Vagina (tissue), 2 donors: ENCODE measurements around the gene ETS1. TPM values are rescaled to one million over a fixed set of nuclear protein-coding genes. Genes with fewer than 3 reads are reported as not detected.
A peak's percentile ranks its signal among the peaks of the same experiment; 100 is the strongest.

Source experiments
- DNase-seq, 2 donors: peaks; one replicate each; pipeline ENCODE4 v3.0.0-alpha.2; 2017; ENCODE audit errors: extremely low spot score in 2 of 2
- H3K27ac ChIP-seq: fragments of 200-600 bp; sonication (generic); one replicate; pipeline ENCODE4 v1.5.1; 2019
- H3K27me3 ChIP-seq: fragments of 200-600 bp; sonication (generic); one replicate; pipeline ENCODE4 v1.5.1; 2019
- H3K36me3 ChIP-seq, 2 donors: fragments of 200-600 bp; sonication (generic); one replicate each; pipeline ENCODE4 v1.5.1; 2017 to 2019
- H3K4me1 ChIP-seq: fragments of 200-600 bp; sonication (generic); one replicate; pipeline ENCODE4 v1.5.1; 2019
- H3K4me3 ChIP-seq, 2 donors: fragments of 200-600 bp; sonication (generic); 1 replicate in 1 of 2; 2 replicates in 1 of 2; pipeline ENCODE4 v1.5.1; 2016 to 2019
- H3K9me3 ChIP-seq: fragments of 200-600 bp; sonication (generic); one replicate; pipeline ENCODE4 v1.5.1; 2019
- POLR2A ChIP-seq, 2 donors: fragments of 450-650 bp; IDR thresholded peaks; one replicate each; pipeline ENCODE4 v1.6.1; 2017; ENCODE audit warnings: antibody characterized with exemption in 2 of 2, mild to moderate bottlenecking in 2 of 2, moderate library complexity in 2 of 2
- POLR2AphosphoS5 ChIP-seq, 2 donors: sonication (generic); formaldehyde crosslinking; IDR thresholded peaks; one replicate each; pipeline ENCODE4 v1.9.0; 2017; ENCODE audit warnings: antibody characterized with exemption in 2 of 2, mild to moderate bottlenecking in 2 of 2, low read depth in 1 of 2; ENCODE audit not compliant: insufficient read depth in 1 of 2
- intact Hi-C: fragments of 100-400 bp; cut with DNase I; formaldehyde crosslinking; loops from one replicate; pipeline ENCODE4 v1.15.1; 2023
- total RNA-seq: library from RNA; depleted of rRNA; stranded (reverse); fragments of >200 nt; gene quantifications from one replicate; pipeline ENCODE4 v1.2.3, GENCODE V29; 2016
- TF ChIP-seq, protein P1 (sequence below), 3 experiments: fragments of 450-650 bp in 2 of 3; fragments of 200-600 bp in 1 of 3; sonication (generic) in 1 of 3; IDR thresholded peaks; one replicate each; pipeline ENCODE4 v1.5.1; 2017 to 2019; ENCODE audit warnings: antibody characterized with exemption in 3 of 3, mild to moderate bottlenecking in 2 of 3, moderate library complexity in 2 of 3

Gene ETS1
- total RNA-seq, 1 donor from 2014 or later, result 51.6 TPM

DNA sequence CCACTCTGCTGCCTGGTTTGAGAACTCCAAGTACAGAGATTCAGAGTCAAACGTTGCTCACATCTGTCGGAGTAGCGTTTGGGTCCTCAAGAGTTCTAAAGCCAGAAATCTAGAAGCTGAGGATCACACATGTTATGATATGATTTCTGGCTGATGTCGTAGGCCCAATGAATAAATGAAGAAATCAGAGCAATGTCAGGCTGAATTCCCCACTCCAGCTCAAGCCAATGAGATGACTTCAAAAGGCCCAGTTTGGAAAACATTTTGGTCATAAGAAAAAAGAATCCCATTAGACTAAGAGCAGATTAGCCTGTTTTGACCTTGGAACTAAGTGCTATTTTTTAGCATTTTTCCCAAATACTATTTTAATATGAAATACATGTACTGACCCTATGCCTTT lies 106.7 kb downstream of the ETS1 start:
- H3K9me3 ChIP-seq, result no peaks in the 10 kb centered on the region
- H3K36me3 ChIP-seq, result peaks cover 0 to 21% of the 10 kb centered on the region in 2 donors
- intact Hi-C loops, result no loop called here
- no peak for TF ChIP-seq POLR2A (IDR thresholded peaks at IDR 0.05)
- TF ChIP-seq, protein P1, sequence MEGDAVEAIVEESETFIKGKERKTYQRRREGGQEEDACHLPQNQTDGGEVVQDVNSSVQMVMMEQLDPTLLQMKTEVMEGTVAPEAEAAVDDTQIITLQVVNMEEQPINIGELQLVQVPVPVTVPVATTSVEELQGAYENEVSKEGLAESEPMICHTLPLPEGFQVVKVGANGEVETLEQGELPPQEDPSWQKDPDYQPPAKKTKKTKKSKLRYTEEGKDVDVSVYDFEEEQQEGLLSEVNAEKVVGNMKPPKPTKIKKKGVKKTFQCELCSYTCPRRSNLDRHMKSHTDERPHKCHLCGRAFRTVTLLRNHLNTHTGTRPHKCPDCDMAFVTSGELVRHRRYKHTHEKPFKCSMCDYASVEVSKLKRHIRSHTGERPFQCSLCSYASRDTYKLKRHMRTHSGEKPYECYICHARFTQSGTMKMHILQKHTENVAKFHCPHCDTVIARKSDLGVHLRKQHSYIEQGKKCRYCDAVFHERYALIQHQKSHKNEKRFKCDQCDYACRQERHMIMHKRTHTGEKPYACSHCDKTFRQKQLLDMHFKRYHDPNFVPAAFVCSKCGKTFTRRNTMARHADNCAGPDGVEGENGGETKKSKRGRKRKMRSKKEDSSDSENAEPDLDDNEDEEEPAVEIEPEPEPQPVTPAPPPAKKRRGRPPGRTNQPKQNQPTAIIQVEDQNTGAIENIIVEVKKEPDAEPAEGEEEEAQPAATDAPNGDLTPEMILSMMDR (IDR thresholded peaks at IDR 0.05), result no peak
- H3K27ac ChIP-seq, result peak overlapping the region; percentile 83
- no peak overlapping the region for H3K4me3 ChIP-seq
- peaks cover 75% of the 10 kb centered on the region for H3K4me1 ChIP-seq
- no peaks in the 10 kb centered on the region for H3K27me3 ChIP-seq
- no peak for DNase-seq

DNA sequence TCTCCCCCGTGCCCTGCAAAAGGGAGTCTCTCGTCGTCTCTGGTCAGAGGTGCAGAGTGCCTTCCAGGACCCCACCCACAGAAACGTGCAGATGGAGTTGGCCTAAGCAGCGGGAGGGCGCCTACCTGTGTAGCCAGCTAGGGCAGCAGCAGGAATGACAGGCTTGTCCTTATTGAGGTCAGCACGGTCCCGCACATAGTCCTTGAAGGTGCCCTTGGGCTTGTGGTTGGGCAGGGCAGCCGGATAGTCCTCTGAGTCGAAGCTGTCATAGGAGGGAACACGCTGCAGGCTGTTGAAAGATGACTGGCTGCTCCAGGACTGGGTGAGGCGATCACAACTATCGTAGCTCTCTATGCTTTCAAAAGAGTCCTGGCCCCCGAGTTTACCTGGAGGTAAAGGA lies 107.3 kb downstream of the ETS1 start:
- no peaks in the 10 kb centered on the region for H3K27me3 ChIP-seq
- TF ChIP-seq, protein P1 (IDR thresholded peaks at IDR 0.05), result no peak
- TF ChIP-seq POLR2AphosphoS5 (IDR thresholded peaks at IDR 0.05; ENCODE audit: insufficient read depth in 1 of 2, low read depth in 1 of 2) (no peak), POLR2A (IDR thresholded peaks at IDR 0.05) (no peak)
- H3K4me1 ChIP-seq, result peaks cover 81% of the 10 kb centered on the region
- intact Hi-C loops, result no loop called here
- no peaks in the 10 kb centered on the region for H3K9me3 ChIP-seq
- H3K4me3 ChIP-seq, result no peak overlapping the region
- H3K27ac ChIP-seq, result peak overlapping the region; percentile 83
- peaks cover 0 to 21% of the 10 kb centered on the region in 2 donors for H3K36me3 ChIP-seq
- no peak for DNase-seq

DNA sequence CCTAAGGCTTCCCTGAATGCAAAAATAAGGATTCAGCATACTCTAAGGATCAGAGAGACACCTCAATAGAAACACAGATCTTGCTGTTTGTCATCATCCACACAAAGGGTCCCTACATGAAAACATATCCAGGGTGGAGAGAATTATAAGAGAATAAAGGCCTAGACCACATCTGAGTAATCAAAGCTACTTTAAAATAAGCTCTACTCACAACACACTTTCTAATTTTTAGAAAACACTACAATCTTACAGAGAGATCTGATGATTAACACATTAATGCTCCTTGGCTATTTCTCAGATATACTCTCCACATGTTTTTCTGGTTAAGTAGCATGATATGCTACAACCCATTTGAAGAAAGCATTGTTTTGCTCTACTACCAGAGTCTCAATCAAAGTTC lies 108.2 kb downstream of the ETS1 start:
- H3K36me3 ChIP-seq, result peaks cover 0 to 15% of the 10 kb centered on the region in 2 donors
- intact Hi-C loops, result no loop called here
- no peak for TF ChIP-seq POLR2A (IDR thresholded peaks at IDR 0.05)
- no peak for TF ChIP-seq POLR2AphosphoS5 (IDR thresholded peaks at IDR 0.05; ENCODE audit: insufficient read depth in 1 of 2, low read depth in 1 of 2)
- TF ChIP-seq, protein P1 (IDR thresholded peaks at IDR 0.05), result no peak
- no peak for DNase-seq
- no peak overlapping the region for H3K4me3 ChIP-seq
- peak overlapping the region; percentile 83 for H3K27ac ChIP-seq
- peaks cover 89% of the 10 kb centered on the region for H3K4me1 ChIP-seq
- no peaks in the 10 kb centered on the region for H3K9me3 ChIP-seq
- H3K27me3 ChIP-seq, result no peaks in the 10 kb centered on the region

DNA sequence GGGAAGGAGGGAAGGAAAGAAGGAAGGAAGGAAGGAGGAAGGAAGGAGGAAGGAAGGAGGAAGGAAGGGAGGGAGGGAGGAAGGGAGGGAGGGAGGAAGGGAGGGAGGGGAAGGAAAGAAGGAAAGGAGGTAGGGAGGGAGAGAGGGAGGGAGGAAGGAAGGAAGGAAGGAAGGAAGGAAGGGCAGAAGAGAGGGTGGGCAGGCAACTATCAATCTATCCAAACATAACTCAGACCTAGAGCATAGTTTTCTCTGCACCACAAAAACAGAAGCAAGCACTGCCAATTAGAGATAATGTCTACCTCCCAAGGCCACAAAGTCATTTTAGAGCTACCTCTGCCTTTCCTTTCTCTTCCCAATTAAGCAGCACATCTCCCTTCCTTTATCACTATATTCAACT lies 109.1 kb downstream of the ETS1 start:
- Histone ChIP-seq H3K9me3 (no peaks in the 10 kb centered on the region), H3K4me1 (peaks cover 89% of the 10 kb centered on the region), H3K36me3 (peaks cover 0 to 23% of the 10 kb centered on the region in 2 donors), H3K27me3 (no peaks in the 10 kb centered on the region), H3K27ac (peak overlapping the region; percentile 83), H3K4me3 (no peak overlapping the region)
- no peak for TF ChIP-seq POLR2AphosphoS5 (IDR thresholded peaks at IDR 0.05; ENCODE audit: insufficient read depth in 1 of 2, low read depth in 1 of 2)
- no peak for DNase-seq
- intact Hi-C loops, result no loop called here

DNA sequence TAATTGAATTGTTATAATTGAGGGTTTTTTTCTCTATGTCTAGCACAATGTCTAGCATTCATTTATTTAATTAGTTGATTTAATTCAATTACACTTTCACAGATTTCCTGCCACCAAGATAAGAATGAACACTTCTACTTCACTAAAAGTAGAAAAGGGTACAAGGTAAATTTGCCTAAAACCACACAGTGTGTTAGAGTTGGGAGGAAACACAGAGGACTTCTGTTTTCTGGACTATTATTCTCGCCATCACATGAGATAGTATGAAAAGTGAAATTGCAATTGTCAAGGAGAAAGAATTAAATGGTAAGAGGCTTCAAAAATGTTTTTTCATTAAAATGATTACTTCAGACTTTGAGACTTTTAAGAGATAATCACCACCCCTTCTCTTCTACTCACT lies 109.5 kb downstream of the ETS1 start:
- intact Hi-C loops, result no loop called here
- Histone ChIP-seq H3K27ac (peak overlapping the region; percentile 83), H3K4me1 (peaks cover 89% of the 10 kb centered on the region), H3K36me3 (peaks cover 0 to 26% of the 10 kb centered on the region in 2 donors), H3K4me3 (no peak overlapping the region), H3K9me3 (no peaks in the 10 kb centered on the region), H3K27me3 (no peaks in the 10 kb centered on the region)
- DNase-seq, result no peak
- TF ChIP-seq, protein P1 (IDR thresholded peaks at IDR 0.05), result no peak
- no peak for TF ChIP-seq POLR2A (IDR thresholded peaks at IDR 0.05)
- no peak for TF ChIP-seq POLR2AphosphoS5 (IDR thresholded peaks at IDR 0.05; ENCODE audit: insufficient read depth in 1 of 2, low read depth in 1 of 2)
